Medulla oblongata (tissue), 1 donor: ENCODE measurements around the gene GSTO2.
A peak's percentile ranks its signal among the peaks of the same experiment; 100 is the strongest.

ENCODE experiments used
- DNase-seq: peaks from one replicate; pipeline ENCODE4 v3.0.0-alpha.2; 2015; ENCODE audit errors: extremely low spot score

GSTO2 gene

GRCh38 chr10:104253606-104254410 is 15.2 kb upstream of the GSTO2 start:
- DNase-seq: no peak

- DNase-seq: peak; percentile 73
Measured at GRCh38 chr10:104254493-104255310, 14.3 kb upstream of the GSTO2 start, which contains the start of gene GSTO1. TSS of gene GSTO1 (plus strand) at chr10:104254892. CDS start at chr10:104254929, 37 bp downstream.

GRCh38 chr10:104255311-104255981 is 13.5 kb upstream of the GSTO2 start:
- DNase-seq: peak; percentile 78

- DNase-seq: peak; percentile 38
Measured at GRCh38 chr10:104256335-104256961, 12.5 kb upstream of the GSTO2 start.

- no peak for DNase-seq
Measured at GRCh38 chr10:104257235-104257634, 11.7 kb upstream of the GSTO2 start.

- no peak for DNase-seq
Measured at GRCh38 chr10:104258209-104258608, 10.8 kb upstream of the GSTO2 start.

GRCh38 chr10:104259456-104259855 is 9.5 kb upstream of the GSTO2 start:
- DNase-seq: no peak

- DNase-seq: no peak
Measured at GRCh38 chr10:104259999-104260774, 8.8 kb upstream of the GSTO2 start.

GRCh38 chr10:104260775-104261115 is 8.2 kb upstream of the GSTO2 start:
- DNase-seq: no peak

- DNase-seq: no peak
Measured at GRCh38 chr10:104262055-104262454, 6.9 kb upstream of the GSTO2 start.

GRCh38 chr10:104264783-104265182 is 4.2 kb upstream of the GSTO2 start:
- no peak for DNase-seq

GRCh38 chr10:104267721-104268404 is 1.1 kb upstream of the GSTO2 start:
- DNase-seq: no peak

- DNase-seq: no peak
Measured at GRCh38 chr10:104268405-104268712, 625 bp upstream of the GSTO2 start.

- no peak for DNase-seq
Measured at GRCh38 chr10:104273286-104273685, 4.3 kb downstream of the GSTO2 start.

- no peak for DNase-seq
Measured at GRCh38 chr10:104273899-104274575, 5.1 kb downstream of the GSTO2 start.

GRCh38 chr10:104274762-104275721 is 6.1 kb downstream of the GSTO2 start:
- DNase-seq: no peak

- DNase-seq: no peak
Measured at GRCh38 chr10:104276192-104276591, 7.2 kb downstream of the GSTO2 start.

GRCh38 chr10:104277785-104278184 is 8.8 kb downstream of the GSTO2 start:
- no peak for DNase-seq
